Chondrocyte (in vitro differentiated cells): ENCODE measurements around the gene SFTA2. TPM values are rescaled to one million over a fixed set of nuclear protein-coding genes. Genes with fewer than 3 reads are reported as not detected.
A peak's percentile ranks its signal among the peaks of the same experiment; 100 is the strongest.
"Not testable (repeated sequence)": the region's sequence is repeated elsewhere in the genome, so short reads cannot be mapped to it uniquely, and the experiment has no call there.

Source experiments
- DNase-seq: peaks from one replicate; pipeline ENCODE4 v3.0.0; 2021; ENCODE audit warnings: mixed read lengths, low spot score
- H3K27ac Mint-ChIP-seq: one replicate; pipeline ENCODE4 v1.8.0; 2021; ENCODE audit warnings: mild to moderate bottlenecking, moderate library complexity, mixed read lengths; ENCODE audit not compliant: unreplicated experiment
- H3K27me3 Mint-ChIP-seq: 2 replicates; pipeline ENCODE4 v1.8.0; 2021; ENCODE audit warnings: low read depth, mixed read lengths
- H3K36me3 Mint-ChIP-seq: 2 replicates; pipeline ENCODE4 v1.8.0; 2021; ENCODE audit warnings: low read depth, mixed read lengths
- H3K4me1 Mint-ChIP-seq: 2 replicates; pipeline ENCODE4 v1.8.0; 2021; ENCODE audit warnings: low read depth, mild to moderate bottlenecking, mixed read lengths
- H3K4me3 Mint-ChIP-seq: one replicate; pipeline ENCODE4 v1.8.0; 2021; ENCODE audit warnings: mild to moderate bottlenecking, moderate library complexity, mixed read lengths; ENCODE audit not compliant: unreplicated experiment
- H3K9me3 Mint-ChIP-seq: 2 replicates; pipeline ENCODE4 v1.8.0; 2021; ENCODE audit warnings: low read depth, mixed read lengths
- total RNA-seq: library from RNA; stranded (reverse); gene quantifications from 3 replicates; pipeline ENCODE4 v1.2.1, GENCODE V29; 2021
- TF ChIP-seq, protein P1 (sequence below): fragments of 200-600 bp; sonication (generic); IDR thresholded peaks from 2 replicates; pipeline ENCODE4 v1.5.0; 2021; ENCODE audit warnings: antibody characterized with exemption, mild to moderate bottlenecking, moderate library complexity

SFTA2 gene
- total RNA-seq, 1 donor from 2014 or later: not detected

DNA sequence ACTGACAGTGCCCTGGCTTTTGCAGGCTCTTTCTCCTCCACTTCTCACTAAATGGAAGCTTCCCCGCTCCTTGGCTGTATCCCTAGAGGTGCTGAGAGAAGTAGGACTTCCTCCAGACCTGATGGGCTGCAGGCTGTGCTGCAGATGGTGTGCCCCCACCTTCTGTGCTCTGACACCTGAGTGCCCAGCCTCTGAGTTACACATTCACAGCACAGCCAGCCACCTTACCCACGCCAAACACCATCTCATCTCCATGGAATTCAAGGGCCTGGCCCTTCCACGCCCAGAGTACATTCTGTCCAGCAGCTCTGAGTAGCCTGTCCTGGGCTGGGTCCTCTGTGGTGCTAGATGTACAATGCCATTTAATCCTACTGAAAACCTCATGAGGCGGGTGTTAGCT, 5.3 kb downstream of the SFTA2 start:
- DNase-seq: no peak
- Mint-ChIP-seq H3K4me3 (no peak overlapping the region), H3K27ac (peak overlapping the region; percentile 54), H3K9me3 (peaks cover 12% of the 10 kb centered on the region), H3K4me1 (peaks cover 10% of the 10 kb centered on the region), H3K36me3 (peaks cover 38% of the 10 kb centered on the region), H3K27me3 (no peaks in the 10 kb centered on the region)
- TF ChIP-seq, protein P1, sequence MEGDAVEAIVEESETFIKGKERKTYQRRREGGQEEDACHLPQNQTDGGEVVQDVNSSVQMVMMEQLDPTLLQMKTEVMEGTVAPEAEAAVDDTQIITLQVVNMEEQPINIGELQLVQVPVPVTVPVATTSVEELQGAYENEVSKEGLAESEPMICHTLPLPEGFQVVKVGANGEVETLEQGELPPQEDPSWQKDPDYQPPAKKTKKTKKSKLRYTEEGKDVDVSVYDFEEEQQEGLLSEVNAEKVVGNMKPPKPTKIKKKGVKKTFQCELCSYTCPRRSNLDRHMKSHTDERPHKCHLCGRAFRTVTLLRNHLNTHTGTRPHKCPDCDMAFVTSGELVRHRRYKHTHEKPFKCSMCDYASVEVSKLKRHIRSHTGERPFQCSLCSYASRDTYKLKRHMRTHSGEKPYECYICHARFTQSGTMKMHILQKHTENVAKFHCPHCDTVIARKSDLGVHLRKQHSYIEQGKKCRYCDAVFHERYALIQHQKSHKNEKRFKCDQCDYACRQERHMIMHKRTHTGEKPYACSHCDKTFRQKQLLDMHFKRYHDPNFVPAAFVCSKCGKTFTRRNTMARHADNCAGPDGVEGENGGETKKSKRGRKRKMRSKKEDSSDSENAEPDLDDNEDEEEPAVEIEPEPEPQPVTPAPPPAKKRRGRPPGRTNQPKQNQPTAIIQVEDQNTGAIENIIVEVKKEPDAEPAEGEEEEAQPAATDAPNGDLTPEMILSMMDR: no peak

DNA sequence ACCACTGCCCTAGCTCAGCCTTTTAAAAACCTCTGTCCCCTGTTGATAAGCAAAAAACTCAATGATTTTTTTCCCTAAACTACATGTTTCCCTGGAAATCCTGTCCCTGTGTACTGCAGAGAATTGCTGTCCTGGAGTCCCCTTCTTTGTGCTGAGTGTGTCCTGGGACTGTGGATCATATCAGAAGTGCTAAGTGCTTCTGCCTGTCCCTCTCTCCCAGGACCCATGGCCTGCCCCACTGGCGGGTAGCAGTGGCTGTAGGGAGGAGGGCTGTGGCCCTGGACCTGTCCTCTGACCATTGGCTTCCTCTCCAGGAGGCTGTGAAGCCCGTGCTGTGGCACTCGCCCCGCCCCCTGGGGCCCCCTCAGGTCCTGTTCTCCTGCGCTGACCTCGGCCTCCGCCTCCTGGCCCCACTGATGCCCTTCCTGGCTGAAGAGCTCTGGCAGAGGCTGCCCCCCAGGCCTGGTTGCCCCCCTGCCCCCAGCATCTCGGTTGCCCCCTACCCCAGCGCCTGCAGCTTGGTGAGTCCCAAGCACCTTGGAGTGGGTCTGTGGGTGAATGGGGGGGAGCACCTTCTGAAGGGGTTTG, 7.8 kb downstream of the SFTA2 start:
- Mint-ChIP-seq H3K36me3 (peaks cover 47% of the 10 kb centered on the region), H3K9me3 (peaks cover 12% of the 10 kb centered on the region), H3K4me1 (peaks cover 10% of the 10 kb centered on the region)
- not testable (repeated sequence) for H3K27me3 Mint-ChIP-seq, H3K27ac Mint-ChIP-seq, DNase-seq, H3K4me3 Mint-ChIP-seq

DNA sequence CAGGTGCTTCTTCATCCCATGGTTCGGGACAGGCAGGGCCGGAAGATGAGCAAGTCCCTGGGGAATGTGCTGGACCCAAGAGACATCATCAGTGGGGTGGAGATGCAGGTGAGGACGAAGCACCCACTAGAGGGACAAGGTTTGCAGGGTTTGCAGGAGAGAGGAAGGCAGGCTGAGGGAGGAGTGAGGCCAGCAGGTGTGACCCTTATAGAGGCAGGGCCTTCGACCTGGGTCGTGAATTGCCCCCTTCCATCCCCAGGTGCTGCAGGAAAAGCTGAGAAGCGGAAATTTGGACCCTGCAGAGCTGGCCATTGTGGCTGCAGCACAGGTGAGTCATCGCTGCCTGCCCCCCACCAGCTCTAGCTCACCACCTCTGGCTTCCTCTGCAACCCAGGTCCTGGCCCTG, 9.5 kb downstream of the SFTA2 start:
- Mint-ChIP-seq H3K36me3 (peaks cover 39% of the 10 kb centered on the region), H3K27ac (no peak overlapping the region), H3K27me3 (no peaks in the 10 kb centered on the region), H3K9me3 (no peaks in the 10 kb centered on the region), H3K4me3 (no peak overlapping the region), H3K4me1 (peaks cover 14% of the 10 kb centered on the region)
- TF ChIP-seq, protein P1: no peak
- no peak for DNase-seq

DNA sequence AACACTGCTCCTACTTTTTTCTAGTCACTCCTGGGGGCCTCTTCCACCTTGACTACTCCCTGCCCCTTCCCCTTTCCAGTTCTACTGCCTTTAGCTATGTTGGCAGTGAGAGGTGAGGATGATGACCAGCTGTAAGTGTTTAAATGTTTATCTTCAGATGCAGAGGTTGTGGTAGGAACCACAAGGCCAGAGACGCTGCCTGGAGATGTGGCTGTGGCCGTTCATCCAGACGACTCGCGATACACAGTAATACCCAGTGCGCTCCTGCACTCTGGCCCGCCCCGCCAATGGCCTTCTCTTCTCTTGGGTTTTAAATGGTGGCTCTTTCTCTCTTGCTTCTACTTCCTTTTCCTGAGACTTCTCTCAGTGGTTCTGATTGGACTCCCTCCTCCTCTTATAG, 13.3 kb downstream of the SFTA2 start:
- Mint-ChIP-seq H3K4me1 (peaks cover 30% of the 10 kb centered on the region), H3K4me3 (no peak overlapping the region), H3K27ac (no peak overlapping the region), H3K9me3 (no peaks in the 10 kb centered on the region), H3K27me3 (no peaks in the 10 kb centered on the region), H3K36me3 (peaks cover 37% of the 10 kb centered on the region)
- no peak for DNase-seq
- TF ChIP-seq, protein P1: no peak

DNA sequence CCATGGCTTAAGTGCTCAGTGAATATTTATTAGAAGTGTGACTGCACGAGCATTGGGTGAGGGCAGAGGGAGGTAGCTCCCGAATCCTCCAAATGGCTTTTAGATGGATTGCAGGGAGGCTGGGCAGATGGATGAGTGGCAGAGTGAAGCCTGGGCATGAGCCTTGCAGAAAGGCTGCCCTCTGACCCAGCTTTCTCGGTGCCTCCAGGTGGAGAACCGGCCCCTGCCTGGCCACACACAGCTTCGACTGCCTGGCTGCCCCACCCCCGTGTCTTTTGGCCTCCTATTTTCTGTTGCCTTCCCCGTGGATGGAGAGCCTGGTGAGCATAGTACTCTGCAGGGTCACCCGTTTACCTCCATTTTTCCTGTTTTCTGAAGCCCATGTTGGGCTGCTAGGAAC, 14.5 kb downstream of the SFTA2 start:
- no peak for DNase-seq
- H3K36me3 Mint-ChIP-seq: peaks cover 29% of the 10 kb centered on the region
- no peak overlapping the region for H3K27ac Mint-ChIP-seq
- no peaks in the 10 kb centered on the region for H3K9me3 Mint-ChIP-seq
- H3K4me1 Mint-ChIP-seq: peaks cover 41% of the 10 kb centered on the region
- TF ChIP-seq, protein P1: no peak
- no peak overlapping the region for H3K4me3 Mint-ChIP-seq
- no peaks in the 10 kb centered on the region for H3K27me3 Mint-ChIP-seq

DNA sequence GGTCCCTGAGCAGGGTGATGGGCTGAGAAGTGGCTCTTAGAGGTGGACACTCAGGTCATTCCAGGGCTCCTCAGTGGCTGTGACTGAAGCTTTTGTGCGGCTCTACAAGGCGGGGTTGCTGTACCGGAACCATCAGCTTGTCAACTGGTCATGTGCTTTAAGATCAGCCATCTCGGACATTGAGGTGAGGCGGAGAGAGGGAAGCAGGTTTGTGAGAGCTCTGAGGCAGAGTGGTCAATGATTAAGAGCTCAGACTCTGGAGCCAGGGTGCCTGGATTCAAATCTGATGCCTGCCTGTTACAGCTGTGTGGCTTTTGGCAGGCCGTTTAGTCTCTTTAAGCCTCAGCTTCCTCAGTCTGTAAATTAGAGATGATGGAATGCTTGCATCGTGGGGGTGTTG, 14.9 kb downstream of the SFTA2 start:
- no peaks in the 10 kb centered on the region for H3K27me3 Mint-ChIP-seq
- TF ChIP-seq, protein P1: no peak
- no peak for DNase-seq
- H3K36me3 Mint-ChIP-seq: peaks cover 24% of the 10 kb centered on the region
- no peak overlapping the region for H3K27ac Mint-ChIP-seq
- H3K4me1 Mint-ChIP-seq: peaks cover 44% of the 10 kb centered on the region
- H3K4me3 Mint-ChIP-seq: no peak overlapping the region
- H3K9me3 Mint-ChIP-seq: no peaks in the 10 kb centered on the region
